Right atrium auricular region (tissue), 2 donors: ENCODE data around the gene SOX13. TPM values are rescaled to one million over a fixed set of nuclear protein-coding genes. Genes with fewer than 3 reads are reported as not detected.
A peak's percentile ranks its signal among the peaks of the same experiment; 100 is the strongest.

Experiments used
- DNase-seq: peaks from one replicate; pipeline ENCODE4 v3.0.0-alpha.2; 2019; ENCODE audit warnings: low spot score
- H3K27ac ChIP-seq, 2 donors: fragments of 200-600 bp; sonication (generic); 1 replicate in 1 of 2; 2 replicates in 1 of 2; pipeline ENCODE4 v1.5.1; 2016 to 2019
- H3K27me3 ChIP-seq, 2 donors: fragments of 200-600 bp; sonication (generic); one replicate each; pipeline versions ENCODE4 v1.5.1 to v1.6.0; 2017 to 2019
- H3K36me3 ChIP-seq: fragments of 200-600 bp; sonication (generic); one replicate; pipeline ENCODE4 v1.5.1; 2016
- H3K4me1 ChIP-seq, 2 donors: fragments of 200-600 bp; sonication (generic); one replicate each; pipeline versions ENCODE4 v1.5.1 to v1.6.0; 2017 to 2019
- H3K4me3 ChIP-seq, 2 donors: fragments of 200-600 bp; sonication (generic); 1 replicate in 1 of 2; 2 replicates in 1 of 2; pipeline ENCODE4 v1.5.1; 2017 to 2019; ENCODE audit warnings: mild to moderate bottlenecking in 1 of 2, moderate library complexity in 1 of 2
- H3K9me3 ChIP-seq, 2 donors: fragments of 200-600 bp; sonication (generic); one replicate each; pipeline ENCODE4 v1.5.1; 2019
- total RNA-seq, 2 donors: library from RNA; depleted of rRNA; stranded (reverse); fragments of >200 nt; gene quantifications; one replicate each; pipeline ENCODE4 v1.1.0, GENCODE V29; 2016
- TF ChIP-seq, protein P1 (sequence below), 2 donors: fragments of 200-600 bp; sonication (generic); IDR thresholded peaks; one replicate each; pipeline ENCODE4 v1.5.1; 2019; ENCODE audit warnings: antibody characterized with exemption in 2 of 2

SOX13 gene
- total RNA-seq, 2 donors from 2014 or later, result 7.9 to 8.6 TPM

DNA sequence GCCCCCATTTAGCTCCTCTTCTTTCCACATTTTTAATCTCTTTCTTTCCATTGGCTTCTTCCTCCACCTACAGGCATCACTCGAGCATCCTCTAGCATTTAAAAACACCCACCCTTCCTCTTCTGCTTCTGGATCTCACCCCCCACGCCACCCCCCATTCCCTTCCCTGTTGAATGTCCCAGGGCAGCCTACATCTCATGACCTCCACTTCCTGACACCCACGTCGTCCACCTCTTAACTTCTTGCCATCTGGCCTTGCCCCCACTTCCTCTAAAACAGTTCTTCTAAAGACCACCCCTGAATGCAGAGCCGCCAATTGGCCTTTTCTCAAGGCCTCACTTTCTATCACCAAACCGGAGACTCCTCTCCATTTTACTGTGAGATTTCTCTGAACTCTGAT lies 85.0 kb downstream of the SOX13 start:
- H3K27ac ChIP-seq, result no peak overlapping the region
- H3K4me1 ChIP-seq, result no peaks in the 10 kb centered on the region
- no peaks in the 10 kb centered on the region for H3K27me3 ChIP-seq
- TF ChIP-seq, protein P1, sequence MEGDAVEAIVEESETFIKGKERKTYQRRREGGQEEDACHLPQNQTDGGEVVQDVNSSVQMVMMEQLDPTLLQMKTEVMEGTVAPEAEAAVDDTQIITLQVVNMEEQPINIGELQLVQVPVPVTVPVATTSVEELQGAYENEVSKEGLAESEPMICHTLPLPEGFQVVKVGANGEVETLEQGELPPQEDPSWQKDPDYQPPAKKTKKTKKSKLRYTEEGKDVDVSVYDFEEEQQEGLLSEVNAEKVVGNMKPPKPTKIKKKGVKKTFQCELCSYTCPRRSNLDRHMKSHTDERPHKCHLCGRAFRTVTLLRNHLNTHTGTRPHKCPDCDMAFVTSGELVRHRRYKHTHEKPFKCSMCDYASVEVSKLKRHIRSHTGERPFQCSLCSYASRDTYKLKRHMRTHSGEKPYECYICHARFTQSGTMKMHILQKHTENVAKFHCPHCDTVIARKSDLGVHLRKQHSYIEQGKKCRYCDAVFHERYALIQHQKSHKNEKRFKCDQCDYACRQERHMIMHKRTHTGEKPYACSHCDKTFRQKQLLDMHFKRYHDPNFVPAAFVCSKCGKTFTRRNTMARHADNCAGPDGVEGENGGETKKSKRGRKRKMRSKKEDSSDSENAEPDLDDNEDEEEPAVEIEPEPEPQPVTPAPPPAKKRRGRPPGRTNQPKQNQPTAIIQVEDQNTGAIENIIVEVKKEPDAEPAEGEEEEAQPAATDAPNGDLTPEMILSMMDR (IDR thresholded peaks at IDR 0.05), result no peak
- DNase-seq, result no peak
- H3K4me3 ChIP-seq, result no peak overlapping the region
- H3K36me3 ChIP-seq, result no peaks in the 10 kb centered on the region
- no peaks in the 10 kb centered on the region for H3K9me3 ChIP-seq

DNA sequence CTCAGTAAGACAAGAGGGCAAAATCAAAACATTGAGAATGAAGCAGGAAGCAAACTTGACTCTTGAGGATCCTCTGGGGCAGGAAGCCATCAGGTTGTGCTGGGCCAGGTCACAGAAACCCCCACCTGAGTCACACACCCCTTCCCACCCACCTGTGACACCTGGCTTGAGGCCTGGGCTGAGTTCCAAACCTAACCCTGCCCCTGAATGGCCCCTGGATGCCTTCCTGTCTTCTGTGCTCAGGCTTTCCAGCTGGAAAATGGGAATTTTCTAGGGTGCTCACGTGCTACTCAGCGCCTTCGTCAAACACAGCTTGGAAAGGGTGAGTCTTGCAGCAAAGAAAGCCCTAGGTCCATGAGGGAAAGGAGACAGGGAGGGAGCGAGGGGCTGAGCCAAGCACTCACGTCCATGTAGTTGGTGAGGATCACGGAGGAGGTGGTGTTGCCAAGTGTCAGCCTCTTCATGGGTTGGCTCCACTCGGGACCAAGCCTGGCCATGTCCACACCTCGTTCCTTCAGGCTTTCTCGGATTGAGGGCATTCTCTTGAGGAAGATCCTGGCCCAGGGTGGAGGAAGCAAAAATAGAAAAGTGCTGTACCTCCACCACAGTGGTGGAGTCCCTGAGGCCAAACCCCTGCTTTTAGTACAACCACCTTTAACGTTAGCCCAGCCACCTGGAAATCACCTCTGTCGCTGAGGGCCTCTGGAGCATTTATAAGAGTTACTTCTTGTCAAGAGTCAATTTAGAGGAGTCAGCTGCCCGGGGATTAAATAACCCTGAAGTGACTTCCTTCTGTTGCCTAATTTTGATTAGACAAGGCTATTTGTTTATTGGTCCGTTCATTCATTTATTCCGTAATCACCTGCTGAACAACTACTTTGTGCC lies 88.9 kb downstream of the SOX13 start:
- Histone ChIP-seq H3K36me3 (no peaks in the 10 kb centered on the region), H3K27ac (no peak overlapping the region), H3K27me3 (no peaks in the 10 kb centered on the region), H3K4me1 (no peaks in the 10 kb centered on the region), H3K4me3 (no peak overlapping the region), H3K9me3 (no peaks in the 10 kb centered on the region)
- no peak for DNase-seq
- TF ChIP-seq, protein P1 (IDR thresholded peaks at IDR 0.05), result no peak

DNA sequence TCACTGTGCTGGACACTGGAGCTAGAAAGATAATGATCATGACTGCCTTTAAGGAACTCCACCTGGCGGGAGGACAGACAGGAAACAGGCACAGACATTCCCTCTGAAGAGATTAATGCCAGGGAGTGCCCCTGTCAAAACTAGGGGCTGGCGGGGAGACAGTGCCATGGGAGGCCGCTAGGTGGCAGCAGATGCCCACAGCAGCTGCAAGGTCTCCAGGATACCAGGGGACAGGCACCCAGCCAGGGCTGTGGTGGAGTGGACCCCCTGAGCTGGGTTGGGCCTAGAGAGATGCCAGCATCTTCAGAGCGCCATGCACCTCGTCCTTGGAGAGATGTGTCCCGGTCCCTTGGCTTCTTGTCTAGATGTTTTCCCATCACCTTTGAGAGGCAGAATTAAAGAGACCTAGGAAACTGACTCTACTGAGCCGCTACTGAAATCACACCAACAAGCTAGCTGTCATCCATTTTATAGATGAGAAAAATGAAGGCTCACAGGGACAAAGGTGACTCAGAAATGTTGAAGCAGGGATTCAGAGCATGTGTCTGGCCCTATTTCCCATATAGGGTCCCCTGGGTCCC lies 89.7 kb downstream of the SOX13 start:
- Histone ChIP-seq H3K36me3 (no peaks in the 10 kb centered on the region), H3K4me1 (no peaks in the 10 kb centered on the region), H3K4me3 (no peak overlapping the region), H3K9me3 (no peaks in the 10 kb centered on the region), H3K27ac (no peak overlapping the region), H3K27me3 (no peaks in the 10 kb centered on the region)
- DNase-seq, result peak; percentile 78
- TF ChIP-seq, protein P1 (IDR thresholded peaks at IDR 0.05), result peak; percentile 98 to 99

DNA sequence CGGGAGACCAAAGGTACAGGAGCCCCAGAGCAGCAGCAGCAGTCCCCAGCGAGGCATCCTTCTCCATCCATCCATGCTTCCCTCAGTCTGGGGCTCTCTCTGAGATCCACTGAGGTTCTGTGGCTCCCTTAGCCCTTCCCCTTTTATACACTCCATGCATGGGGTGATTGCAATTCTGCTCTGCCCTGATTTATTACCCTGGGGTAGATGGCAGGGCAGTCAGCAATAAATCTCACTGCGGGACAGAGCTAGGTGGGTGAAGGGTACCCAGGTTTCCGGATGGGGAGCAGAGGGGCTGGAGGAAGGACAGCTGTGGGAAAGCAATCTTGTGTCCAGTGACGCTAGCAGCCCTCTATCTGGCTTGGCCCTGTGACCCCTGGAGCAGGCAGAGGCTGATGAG lies 93.3 kb downstream of the SOX13 start, which contains the start of gene REN:
Gene REN, minus strand, starts transcription at position 119 of the 400 bp plus-strand sequence. Its CDS starts 44 bp downstream, at position 75.
- H3K4me3 ChIP-seq, result no peak within 1 kb of the TSS
- H3K36me3 ChIP-seq, result no peaks in the 10 kb centered on the region
- H3K9me3 ChIP-seq, result peaks cover 9 to 27% of the 10 kb centered on the region in 2 donors
- TF ChIP-seq, protein P1 (IDR thresholded peaks at IDR 0.05), result no peak
- no peak within 1 kb of the TSS for H3K27ac ChIP-seq
- no peak for DNase-seq
- no peaks in the 10 kb centered on the region for H3K27me3 ChIP-seq
- H3K4me1 ChIP-seq, result no peaks in the 10 kb centered on the region

DNA sequence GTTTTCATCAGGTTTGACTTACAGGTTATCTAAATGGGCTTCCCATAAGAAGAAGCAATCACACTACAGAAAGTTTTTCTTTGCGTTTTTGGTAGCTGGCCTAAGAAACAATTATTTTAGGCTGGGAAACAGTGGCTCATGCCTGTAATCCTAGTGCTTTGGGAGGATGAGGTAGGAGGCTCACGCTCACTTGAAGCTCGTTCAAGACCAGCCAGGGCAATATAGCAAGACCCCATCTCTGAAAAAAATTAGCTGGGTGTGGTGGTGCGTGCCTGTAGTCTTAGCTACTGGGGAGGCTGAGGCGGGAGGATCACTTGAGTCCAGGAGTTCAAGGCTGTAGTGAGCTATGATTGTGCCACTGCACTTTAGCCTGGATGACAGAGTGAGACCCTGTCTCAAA lies 94.8 kb downstream of the SOX13 start:
- TF ChIP-seq, protein P1 (IDR thresholded peaks at IDR 0.05), result no peak
- Histone ChIP-seq H3K27me3 (no peaks in the 10 kb centered on the region), H3K9me3 (peaks cover 9 to 27% of the 10 kb centered on the region in 2 donors), H3K4me1 (no peaks in the 10 kb centered on the region), H3K4me3 (no peak overlapping the region), H3K36me3 (no peaks in the 10 kb centered on the region), H3K27ac (no peak overlapping the region)
- no peak for DNase-seq
